Esophagus mucosa (tissue), 1 donor: ENCODE data around the gene CCDC47. TPM values are rescaled to one million over a fixed set of nuclear protein-coding genes. Genes with fewer than 3 reads are reported as not detected.
"Not testable (repeated sequence)": the region's sequence is repeated elsewhere in the genome, so short reads cannot be mapped to it uniquely, and the experiment has no call there.

Experiments
- ATAC-seq: fragments of 200-7000 bp; cut with Tn5 transposase; one replicate; pipeline ENCODE4 v1.9.1; 2020
- total RNA-seq: library from RNA; stranded (reverse); gene quantifications from one replicate; pipeline ENCODE4 v1.2.4, GENCODE V29; 2023
- donor health status: DM: yes; HTN: yes; CAD: no.

The CCDC47 gene, protein sequence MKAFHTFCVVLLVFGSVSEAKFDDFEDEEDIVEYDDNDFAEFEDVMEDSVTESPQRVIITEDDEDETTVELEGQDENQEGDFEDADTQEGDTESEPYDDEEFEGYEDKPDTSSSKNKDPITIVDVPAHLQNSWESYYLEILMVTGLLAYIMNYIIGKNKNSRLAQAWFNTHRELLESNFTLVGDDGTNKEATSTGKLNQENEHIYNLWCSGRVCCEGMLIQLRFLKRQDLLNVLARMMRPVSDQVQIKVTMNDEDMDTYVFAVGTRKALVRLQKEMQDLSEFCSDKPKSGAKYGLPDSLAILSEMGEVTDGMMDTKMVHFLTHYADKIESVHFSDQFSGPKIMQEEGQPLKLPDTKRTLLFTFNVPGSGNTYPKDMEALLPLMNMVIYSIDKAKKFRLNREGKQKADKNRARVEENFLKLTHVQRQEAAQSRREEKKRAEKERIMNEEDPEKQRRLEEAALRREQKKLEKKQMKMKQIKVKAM
- total RNA-seq, result 50.6 TPM

DNA sequence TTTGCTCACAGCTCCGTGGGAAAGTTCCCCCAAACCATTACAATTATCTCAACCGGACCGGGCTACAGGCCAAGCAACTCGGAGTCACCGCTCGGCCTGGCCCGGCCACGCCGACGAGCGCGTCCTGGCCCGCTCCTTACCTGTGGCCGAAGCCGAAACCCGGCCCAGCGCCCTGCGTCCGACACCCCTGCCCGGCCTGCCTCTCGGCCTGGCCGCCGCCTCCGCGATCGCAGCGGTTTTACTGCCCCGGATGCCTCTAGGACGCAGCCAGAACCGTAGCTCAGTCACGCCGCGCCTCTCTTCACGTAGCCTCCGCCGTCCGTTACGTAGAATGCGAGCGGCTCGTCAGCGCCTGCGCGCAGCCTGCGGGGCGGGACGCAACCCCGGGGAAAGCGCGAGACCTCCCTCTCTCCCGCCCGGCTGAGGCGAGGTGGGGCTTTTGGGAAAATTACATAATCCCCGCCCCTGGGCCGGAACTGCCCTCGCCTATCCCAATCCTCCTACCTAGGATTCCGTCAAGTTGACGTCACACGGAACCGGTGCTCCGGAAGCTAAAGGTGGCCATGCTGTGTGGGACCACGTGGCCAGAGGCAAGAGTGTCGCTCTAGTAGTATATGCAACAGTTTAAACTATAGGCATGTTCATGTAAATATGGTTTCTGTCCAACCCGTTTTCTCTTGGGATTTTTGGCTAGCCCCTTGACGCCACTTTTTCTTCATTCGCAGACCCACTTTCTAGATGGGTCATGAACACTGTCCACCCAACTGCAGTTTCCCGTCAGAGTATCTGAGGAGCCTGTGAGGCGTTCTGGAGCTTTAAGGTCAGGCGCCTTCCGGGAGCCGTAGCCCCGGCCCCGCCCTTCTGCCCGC, at the start of gene CCDC47:
CCDC47 (minus strand) TSS at position 326 of the 869 bp plus-strand sequence. CDS start 7,422 bp downstream, outside the sequence.
- peak; percentile 96 for ATAC-seq

DNA sequence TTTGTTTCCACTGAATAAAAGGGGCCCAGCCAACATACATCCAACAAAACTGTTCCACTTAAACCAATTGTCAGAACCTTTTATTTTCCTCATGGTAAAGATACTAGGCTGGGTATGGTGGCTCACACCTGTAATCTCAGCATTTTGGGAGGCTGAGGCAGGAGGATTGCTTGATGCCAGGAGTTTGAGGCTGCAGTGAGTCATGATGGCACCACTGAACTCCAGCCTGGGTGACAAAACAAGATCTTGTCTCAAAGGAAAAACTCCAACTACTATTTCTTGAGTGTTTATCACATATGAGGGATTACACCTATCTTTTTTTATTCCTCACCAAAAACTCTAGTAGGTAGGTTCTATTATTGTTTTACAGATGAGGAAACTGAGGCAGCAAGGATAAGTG, 49.1 kb upstream of the CCDC47 start:
- no peak for ATAC-seq

DNA sequence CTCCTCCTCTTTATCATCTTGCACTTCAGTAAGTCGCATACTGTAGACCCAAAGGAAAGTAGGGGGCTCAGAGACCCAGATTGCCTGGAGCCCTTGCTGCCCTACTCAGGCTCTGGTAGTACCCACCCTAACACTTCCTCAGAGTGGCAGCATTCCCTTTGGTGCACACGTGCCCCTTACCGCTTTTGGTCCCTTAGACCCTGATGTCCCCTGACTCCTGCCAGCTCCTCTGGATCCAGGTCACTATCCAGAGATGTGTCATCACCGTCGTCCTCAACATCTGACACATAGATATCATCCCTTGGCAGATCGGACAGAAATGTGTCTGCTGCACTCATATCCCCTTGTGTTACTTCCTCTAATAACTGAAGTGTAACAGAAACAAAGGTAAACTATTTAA, 48.4 kb upstream of the CCDC47 start:
- ATAC-seq, result no peak

DNA sequence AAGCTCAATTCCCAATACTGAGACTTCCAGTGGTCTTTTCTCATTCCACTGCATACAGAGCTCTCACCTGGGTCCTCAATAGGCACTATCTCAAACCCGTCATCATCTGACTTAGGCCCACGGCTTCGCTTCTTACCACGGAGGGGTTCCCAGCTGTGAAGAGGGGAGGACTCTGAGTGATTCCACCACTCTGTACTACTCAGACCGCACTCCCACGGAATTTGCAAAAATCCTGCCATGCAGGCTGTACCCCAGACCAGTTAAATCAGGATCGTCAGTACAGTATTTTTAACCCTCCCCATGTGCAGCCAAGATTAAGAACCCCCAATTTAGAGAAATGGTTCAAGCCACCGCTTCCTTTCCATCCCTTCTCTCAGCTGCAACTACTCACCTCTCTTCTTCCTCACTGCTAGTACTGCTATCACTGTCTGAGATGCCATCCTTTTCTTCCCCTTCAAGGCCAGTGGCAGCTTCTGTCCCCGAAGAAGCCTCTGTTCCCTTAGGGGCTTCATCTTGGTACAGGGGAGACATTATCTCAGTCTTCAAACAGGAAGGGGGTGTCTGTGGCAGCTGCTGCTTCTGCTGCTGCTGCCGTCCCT, 47.7 kb upstream of the CCDC47 start:
- no peak for ATAC-seq

DNA sequence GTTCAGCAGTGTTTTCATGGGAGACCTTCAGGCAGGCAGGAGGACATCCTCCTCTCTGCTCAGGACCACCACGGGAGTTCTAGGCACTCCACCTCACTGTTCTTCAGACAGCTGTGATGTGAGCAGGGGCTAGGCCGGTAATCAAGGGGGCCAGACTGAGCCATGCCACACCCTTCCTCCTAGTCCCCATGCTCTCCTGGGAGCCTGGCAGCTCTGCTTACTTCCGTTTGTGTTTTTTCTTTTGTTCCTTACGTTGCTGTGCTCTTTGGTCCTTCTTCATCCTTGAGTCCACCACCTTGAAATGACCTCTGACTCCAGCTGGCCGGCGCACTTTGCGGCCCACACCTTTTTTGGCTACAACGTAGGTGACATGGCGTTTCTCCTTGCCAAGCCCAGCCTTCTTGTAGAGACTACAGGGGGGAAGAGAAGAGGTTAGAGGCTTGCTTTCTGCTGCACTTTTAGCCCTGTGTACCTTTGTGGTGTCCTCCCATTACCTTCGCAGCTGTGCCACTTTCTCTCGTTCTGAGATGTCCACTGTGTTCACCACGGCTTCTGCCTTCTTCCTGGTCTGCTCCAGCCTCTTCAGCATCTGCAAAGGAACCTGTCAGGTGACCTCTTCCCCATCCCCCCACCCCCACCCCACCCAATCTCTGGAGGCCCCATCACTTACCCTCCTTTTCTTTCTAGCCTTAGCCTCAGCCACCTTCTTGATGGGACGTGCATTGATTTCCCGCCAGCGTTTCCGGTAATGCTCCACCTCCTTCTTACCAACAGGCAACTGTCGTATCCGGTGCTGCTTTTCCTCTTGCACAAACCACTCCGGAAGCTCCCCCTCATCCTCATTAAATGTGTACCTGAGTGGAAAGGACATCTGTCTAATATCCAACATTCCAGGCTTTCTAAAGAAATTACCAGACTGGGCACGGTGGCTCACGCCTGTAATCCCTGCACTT, 46.5 kb upstream of the CCDC47 start:
- ATAC-seq, result peak; percentile 9

DNA sequence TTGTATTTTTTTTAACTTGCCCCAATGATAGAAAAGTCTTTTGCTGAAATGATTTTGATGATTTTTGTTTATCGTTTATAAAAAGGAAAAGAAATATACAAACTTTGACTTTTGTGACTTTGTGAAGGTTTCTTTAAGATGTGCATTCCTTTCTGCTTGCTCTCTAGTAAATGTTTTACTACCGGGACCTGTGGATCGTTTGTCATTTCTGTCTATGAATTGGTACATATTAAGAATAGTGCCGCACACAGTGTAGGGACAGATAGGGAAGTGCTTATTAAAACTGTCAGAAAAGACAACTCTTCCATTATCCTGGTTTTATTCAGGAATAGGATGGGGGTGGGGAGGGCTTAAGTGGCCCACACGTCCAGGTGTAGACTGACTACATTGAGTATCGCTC, 45.7 kb upstream of the CCDC47 start:
- no peak for ATAC-seq

DNA sequence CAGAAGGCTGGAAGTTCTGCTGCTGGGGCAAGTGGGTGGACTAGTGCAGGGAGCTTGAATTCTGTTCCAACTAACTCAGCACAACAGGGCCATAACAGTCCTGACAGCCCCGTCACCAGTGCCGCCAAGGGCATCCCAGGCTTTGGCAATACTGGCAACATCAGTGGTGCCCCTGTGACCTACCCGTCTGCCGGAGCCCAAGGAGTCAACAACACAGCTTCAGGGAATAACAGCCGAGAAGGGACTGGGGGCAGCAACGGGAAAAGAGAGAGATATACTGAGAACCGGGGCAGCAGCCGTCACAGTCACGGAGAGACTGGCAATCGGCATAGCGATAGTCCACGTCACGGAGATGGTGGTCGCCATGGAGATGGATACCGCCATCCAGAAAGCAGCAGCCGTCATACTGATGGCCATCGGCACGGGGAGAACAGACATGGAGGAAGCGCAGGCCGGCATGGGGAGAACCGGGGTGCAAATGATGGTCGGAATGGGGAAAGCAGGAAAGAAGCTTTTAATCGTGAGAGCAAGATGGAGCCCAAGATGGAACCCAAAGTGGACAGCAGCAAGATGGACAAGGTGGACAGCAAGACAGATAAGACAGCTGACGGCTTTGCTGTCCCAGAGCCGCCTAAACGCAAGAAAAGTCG, 44.5 kb upstream of the CCDC47 start:
- no peak for ATAC-seq

DNA sequence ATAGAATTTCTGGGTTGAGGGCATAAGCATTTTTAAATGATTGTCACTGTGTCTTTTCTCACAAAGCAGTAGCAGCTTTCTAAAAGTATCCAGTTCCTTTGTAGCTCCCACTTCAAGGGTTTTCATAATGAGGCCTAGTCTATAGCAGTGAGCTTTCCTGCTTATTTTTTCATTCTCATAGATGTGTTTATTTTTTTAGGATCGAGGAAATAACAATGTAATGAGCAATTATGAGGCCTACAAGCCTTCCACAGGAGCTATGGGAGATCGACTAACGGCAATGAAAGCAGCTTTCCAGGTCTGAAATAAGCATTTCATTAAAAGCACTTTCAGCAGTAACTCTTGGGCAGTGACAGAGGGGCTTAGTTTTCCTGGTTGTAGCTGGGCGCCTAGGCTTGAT, 43.3 kb upstream of the CCDC47 start:
- ATAC-seq, result no peak

DNA sequence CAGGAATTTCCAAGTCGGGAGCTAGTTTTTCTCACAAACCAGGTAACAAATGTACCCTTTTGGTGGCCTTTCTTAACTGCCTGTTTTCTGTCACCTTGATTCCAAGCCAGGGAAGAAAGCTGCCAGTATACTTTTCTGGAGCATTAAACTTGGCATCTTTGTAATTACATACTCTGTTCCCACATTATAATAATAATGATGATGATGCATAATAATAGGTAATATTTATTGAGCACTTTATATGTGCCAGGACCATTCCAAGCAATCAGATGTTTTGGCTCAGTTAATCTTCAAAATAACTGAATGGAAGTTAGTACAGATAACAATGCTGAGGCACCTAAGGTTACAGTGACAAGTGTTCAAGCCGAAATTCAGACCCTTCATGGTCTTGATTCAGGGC, 42.7 kb upstream of the CCDC47 start:
- no peak for ATAC-seq

DNA sequence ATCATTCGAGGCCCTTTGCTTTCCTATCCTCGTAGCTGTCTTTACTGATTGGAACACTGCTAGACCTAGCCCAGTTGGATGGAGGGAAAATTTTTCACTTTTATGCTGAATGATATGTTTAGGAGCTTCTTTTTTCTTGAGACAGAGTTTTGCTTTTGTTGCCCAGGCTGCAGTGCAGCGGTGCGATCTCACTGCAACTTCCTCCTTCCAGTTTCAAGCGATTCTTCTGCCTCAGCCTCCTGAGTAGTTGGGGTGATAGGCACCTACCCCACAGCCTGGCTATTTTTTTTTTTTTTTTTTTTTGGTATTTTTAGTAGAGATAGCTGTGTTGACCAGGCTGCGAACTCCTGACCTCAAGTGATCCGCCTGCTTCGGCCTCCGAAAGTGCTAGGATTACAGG, 36.6 kb upstream of the CCDC47 start:
- no peak for ATAC-seq

DNA sequence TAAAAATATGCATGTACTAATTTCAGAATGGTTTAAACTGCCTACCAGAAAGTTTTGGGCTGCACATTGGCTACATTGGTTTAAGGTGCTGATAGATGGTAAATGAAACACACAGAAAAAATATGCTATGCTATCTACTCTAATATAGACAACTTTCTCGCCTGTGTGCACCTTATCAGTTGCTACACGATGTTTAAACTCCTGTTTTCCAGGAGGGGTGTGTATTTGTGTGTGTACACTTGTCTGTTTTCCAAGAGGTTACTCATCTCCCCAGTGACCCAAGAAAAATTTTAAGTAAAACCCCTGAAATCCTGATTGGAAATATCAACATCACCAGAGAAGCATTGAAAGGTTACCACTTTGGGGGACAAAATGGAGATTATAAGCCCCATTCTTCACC, 32.2 kb upstream of the CCDC47 start:
- no peak for ATAC-seq

DNA sequence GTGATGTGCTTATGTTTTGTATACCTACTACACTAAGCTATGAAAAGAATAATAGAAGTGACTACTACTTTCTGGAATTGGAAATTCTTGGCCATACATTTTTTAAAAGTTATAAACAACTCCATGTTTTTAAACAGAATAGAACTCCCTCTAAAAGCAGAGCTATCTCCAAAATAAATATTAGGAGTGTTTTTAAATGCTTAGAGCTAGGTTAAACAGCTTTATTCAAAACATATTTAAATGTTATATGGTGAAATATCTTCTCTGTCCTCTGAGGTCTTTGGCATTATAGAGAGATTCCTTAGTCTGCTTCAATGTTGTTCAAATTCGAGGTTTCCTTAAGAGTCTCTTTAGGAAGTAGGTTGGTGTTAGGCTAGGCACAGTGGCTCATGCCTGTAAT, 30.9 kb upstream of the CCDC47 start:
- no peak for ATAC-seq

DNA sequence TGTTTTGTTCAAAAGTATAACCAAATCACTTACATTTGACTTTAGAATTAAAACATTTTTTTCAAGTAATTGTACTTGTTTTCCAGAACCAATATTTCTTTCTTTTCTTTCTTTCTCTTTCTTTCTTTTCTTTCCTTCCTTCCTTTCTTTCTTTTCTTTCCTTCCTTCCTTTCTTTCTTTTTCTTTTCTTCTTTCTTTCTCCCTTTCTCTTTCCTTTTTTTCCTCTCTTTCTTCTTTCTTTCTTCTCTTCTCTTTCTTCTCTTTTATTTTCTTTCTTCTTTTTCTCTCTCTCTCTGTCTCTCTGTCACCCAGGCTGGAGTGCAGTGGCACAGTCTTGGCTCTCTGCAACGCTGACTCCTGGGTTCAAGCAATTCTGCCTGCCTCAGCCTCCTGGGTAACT, 27.4 kb upstream of the CCDC47 start:
- ATAC-seq, result no peak

DNA sequence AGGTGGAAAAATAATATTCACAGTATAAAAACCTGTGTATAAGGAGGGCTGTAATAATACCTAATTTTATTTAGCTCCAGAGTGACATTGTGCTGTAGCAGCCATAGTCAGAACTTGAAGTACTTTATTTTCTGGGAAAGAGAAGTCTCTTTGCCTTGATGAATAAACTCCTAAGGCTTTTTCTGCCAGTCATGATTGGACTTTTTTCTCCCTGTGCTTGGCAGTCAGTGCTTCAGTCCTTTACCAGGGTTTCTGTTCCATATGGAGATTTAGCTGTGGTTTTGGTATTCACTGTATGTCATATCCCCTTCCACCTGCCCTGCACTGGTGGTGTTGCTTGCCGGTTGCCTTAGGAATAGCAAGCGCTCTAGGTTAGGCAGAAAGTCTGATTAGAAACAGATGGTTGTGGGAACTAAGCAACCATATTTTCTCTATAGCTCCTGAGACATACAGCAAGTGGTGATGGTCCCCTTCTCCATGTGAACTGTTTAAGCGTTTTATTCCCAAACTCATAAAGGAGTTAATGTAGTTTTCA, 25.2 kb upstream of the CCDC47 start:
- ATAC-seq, result no peak

DNA sequence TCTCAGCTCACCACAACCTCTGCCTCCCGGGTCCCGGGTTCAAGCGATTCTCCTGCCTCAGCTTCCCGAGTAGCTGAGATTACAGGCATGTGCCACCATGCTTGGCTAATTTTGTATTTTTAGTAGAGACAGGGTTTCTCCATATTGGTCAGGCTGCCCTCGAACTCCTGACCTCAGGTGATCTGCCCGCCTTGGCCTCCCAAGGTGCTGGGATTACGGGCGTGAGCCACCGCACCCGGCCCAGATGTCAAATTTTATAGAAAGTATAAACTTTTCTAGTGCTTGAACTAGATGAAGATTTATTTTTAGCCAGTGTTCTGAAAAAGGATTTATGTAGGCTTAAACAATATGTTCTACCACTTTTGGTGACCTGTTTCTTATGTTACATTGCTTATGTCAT, 23.0 kb upstream of the CCDC47 start:
- not testable (repeated sequence) for ATAC-seq

DNA sequence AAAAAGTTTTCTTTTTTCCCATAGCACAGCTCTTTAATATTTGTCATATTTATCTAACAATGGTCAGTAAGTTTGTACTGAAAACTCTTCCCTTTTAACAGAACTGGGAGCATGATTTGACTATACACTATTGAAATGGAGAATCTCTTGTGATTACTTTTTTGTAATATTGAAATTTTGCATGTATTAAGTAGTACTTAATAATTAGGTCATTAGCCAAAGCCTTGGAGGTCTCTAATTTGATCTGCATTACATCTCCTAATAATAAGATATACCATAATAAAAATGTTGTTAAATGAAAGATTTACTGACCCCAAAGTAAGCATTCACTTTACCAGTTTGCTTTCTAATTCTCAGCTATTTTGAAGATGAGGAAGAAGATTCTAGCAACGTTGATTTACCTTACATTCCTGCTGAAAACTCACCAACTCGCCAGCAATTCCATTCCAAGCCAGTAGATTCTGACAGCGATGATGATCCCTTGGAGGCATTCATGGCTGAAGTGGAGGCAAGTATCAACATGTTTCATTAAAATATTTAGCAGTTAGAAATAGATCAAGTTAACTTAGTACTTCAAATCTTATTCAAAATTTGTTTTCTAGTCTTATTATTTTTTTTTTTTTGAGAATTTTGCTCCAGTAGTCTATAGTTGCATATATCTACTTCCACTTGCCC, 18.8 kb upstream of the CCDC47 start:
- no peak for ATAC-seq

DNA sequence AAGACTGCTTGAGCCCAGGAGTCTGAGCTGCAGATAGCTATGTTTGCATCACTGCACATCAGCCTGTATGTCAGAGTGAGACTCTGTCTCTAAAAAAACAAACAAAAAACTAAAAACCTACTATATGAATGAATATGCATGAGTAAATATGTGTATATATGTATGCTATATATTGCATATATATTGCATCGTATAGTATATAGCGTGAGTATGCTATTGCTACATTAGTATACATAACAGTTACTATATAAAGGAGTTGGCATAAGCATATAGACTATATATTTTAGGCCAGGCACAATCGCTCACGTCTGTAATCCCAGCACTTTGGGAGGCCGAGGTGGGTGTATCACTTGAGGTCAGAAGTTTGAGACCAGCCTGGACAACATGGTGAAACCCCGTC, 16.7 kb upstream of the CCDC47 start:
- ATAC-seq, result no peak

DNA sequence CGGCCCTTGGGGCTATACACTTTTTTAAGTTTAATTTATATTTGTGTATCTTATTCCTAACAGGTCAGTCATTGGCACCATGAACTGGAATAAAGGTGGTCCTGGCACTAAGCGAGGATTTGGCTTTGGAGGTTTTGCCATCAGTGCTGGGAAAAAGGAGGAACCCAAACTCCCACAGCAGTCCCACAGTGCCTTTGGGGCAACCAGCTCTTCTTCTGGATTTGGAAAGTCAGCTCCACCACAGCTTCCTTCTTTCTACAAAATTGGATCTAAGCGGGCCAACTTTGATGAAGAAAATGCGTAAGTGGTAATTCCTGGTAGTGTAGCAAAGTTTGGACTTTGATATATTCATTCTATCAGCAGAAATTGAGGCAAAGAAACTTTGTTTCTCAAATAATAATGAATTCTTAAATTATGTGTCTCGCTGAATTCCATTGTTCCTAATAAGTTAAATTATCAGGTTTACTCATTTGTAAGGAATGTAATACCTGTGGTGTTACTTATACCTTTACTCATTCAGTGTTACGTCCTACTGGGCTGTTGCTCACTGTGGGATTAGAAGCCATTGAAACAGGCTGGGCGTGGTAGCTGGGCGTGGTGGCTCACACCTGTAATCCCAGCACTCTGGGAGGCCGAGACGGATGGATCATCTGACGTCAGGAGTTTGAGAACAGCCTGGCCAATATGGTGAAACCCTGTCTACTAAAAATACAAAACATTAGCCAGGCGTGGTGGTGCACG, 13.7 kb upstream of the CCDC47 start:
- ATAC-seq, result peak; percentile 99

DNA sequence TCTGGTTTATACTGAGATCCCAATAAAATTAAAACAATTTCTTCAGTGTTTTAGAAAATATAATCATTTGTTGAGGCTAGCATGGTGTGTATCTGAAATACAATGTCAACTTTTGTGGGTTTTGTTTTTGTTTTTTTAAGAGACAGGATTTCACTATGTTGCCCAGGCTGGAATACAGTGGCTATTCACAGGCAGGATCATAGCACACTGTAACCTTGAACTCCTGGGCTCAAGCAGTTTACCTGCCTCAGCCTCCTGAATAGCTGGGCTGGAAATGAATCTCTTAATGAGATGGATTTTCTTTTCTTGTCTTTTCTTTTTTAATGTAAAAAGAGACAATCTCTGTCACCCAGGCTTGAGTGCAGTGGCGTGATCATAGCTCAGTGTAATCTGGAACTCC, 12.7 kb upstream of the CCDC47 start:
- ATAC-seq, result no peak

DNA sequence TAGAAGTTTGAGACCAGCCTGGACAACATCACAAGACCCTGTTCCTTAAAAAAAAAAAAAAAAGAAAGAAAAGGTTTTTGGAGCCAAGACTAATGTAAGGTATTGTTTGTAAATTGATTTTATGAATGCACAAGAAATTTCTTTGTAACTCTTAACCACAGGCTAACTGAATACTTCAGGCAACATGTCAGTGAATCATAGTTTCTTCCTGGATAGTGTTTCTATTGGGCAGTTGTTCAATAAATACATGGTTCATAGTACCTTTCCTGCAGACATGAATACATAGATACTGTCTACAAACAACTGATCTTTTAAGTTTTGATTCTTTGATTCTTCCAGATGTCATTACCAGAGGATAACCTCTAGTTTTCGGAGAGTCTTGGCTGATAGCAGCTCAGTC, 12.2 kb upstream of the CCDC47 start:
- no peak for ATAC-seq
